Mesothelial cell of epicardium (in vitro differentiated cells): ENCODE results near the gene TEK. TPM values are rescaled to one million over a fixed set of nuclear protein-coding genes. Genes with fewer than 3 reads are reported as not detected.

Experiments
- DNase-seq, 2 experiments: peaks; one replicate each; pipeline ENCODE4 v3.0.0; 2021; ENCODE audit warnings: low spot score in 2 of 2; ENCODE audit not compliant: unreplicated experiment in 2 of 2
- H3K27ac Mint-ChIP-seq: 2 replicates; pipeline ENCODE4 v1.8.0; 2021; ENCODE audit warnings: mixed read lengths
- H3K27me3 Mint-ChIP-seq: 2 replicates; pipeline ENCODE4 v1.8.0; 2021; ENCODE audit warnings: low read depth, mixed read lengths
- H3K36me3 Mint-ChIP-seq: 2 replicates; pipeline ENCODE4 v1.8.0; 2021; ENCODE audit warnings: mixed read lengths
- H3K4me1 Mint-ChIP-seq: 2 replicates; pipeline ENCODE4 v1.8.0; 2021; ENCODE audit warnings: mixed read lengths
- H3K4me3 Mint-ChIP-seq: 2 replicates; pipeline ENCODE4 v1.8.0; 2021; ENCODE audit warnings: mild to moderate bottlenecking, moderate library complexity, mixed read lengths
- H3K9me3 Mint-ChIP-seq: 2 replicates; pipeline ENCODE4 v1.8.0; 2021; ENCODE audit warnings: mixed read lengths
- CTCF ChIP-seq: fragments of 200-600 bp; sonication (generic); IDR thresholded peaks from one replicate; pipeline ENCODE4 v1.5.0; 2021; ENCODE audit warnings: antibody characterized with exemption; ENCODE audit not compliant: unreplicated experiment
- total RNA-seq: library from RNA; stranded (reverse); gene quantifications from 3 replicates; pipeline ENCODE4 v1.2.1, GENCODE V29; 2021

The TEK gene
- total RNA-seq, 1 donor from 2014 or later, result 6.7 TPM

- Mint-ChIP-seq H3K36me3 (no peaks in the 10 kb centered on the region), H3K4me1 (peaks cover 10% of the 10 kb centered on the region)
These were observed 56.0 kb downstream of the TEK start for GRCh38 chr9:27165068-27165467.

DNA sequence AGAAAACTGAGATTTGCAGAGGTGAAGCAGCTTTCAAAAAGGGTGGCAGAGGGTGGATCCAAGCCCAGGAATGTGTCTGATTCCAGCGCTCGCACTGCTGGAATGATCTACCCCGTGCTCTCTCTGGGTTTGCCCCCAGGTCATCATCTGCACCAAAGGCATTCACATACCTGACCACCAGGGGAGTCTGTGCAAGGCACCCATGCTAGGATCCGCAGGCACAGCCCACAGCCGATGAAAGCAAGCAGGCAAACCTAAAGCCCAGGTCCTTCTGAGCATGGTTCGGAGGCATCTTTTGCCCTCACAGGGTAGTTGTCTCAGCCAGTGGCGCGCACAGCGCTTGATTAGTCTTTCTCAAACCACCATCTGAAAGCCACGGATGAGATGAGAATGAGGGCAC, 56.6 kb downstream of the TEK start:
- H3K4me3 Mint-ChIP-seq, result no peak overlapping the region
- H3K27me3 Mint-ChIP-seq, result no peaks in the 10 kb centered on the region
- no peak for DNase-seq
- H3K27ac Mint-ChIP-seq, result no peak overlapping the region
- H3K4me1 Mint-ChIP-seq, result peaks cover 10% of the 10 kb centered on the region
- no peak for TF ChIP-seq CTCF
- H3K9me3 Mint-ChIP-seq, result peaks cover 6% of the 10 kb centered on the region
- no peaks in the 10 kb centered on the region for H3K36me3 Mint-ChIP-seq

More at GRCh38 chr9:27165068-27165467, 56.0 kb downstream of the TEK start:
- no peak for TF ChIP-seq CTCF
- DNase-seq, result no peak
- peak overlapping the region; percentile 26 for H3K27ac Mint-ChIP-seq
- peaks cover 6% of the 10 kb centered on the region for H3K9me3 Mint-ChIP-seq
- no peaks in the 10 kb centered on the region for H3K27me3 Mint-ChIP-seq
- H3K4me3 Mint-ChIP-seq, result no peak overlapping the region

GRCh38 chr9:27168496-27168895, 59.5 kb downstream of the TEK start:
- peaks cover 10% of the 10 kb centered on the region for H3K4me1 Mint-ChIP-seq
- H3K36me3 Mint-ChIP-seq, result no peaks in the 10 kb centered on the region
- no peaks in the 10 kb centered on the region for H3K27me3 Mint-ChIP-seq
- H3K9me3 Mint-ChIP-seq, result peaks cover 6% of the 10 kb centered on the region
- TF ChIP-seq CTCF, result no peak
- H3K4me3 Mint-ChIP-seq, result no peak overlapping the region
- no peak overlapping the region for H3K27ac Mint-ChIP-seq
- no peak for DNase-seq

GRCh38 chr9:27168951-27169350, 59.9 kb downstream of the TEK start:
- Mint-ChIP-seq H3K27ac (no peak overlapping the region), H3K4me3 (no peak overlapping the region), H3K27me3 (no peaks in the 10 kb centered on the region), H3K36me3 (no peaks in the 10 kb centered on the region), H3K4me1 (peaks cover 10% of the 10 kb centered on the region), H3K9me3 (peaks cover 6% of the 10 kb centered on the region)
- TF ChIP-seq CTCF, result no peak
- no peak for DNase-seq

DNA sequence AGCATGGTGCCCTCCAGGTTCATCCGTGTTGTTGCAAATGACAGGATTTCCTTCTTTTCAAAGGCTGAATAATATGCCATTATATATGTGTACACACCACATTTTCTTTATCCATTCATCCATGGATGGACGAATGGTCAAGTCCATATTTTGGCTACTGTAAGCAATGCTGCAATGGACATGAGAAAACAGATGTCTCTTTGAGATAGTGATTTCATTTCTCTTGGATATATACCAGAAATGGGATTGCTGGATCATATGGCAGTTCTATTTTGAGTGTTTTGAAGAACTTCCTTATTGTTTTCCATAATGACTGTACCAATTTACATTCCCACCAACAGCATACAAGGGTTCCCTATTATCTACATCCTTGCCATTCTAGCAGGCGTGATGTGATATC, 67.9 kb downstream of the TEK start:
- Mint-ChIP-seq H3K36me3 (peaks cover 5% of the 10 kb centered on the region), H3K4me1 (no peaks in the 10 kb centered on the region), H3K4me3 (no peak overlapping the region), H3K9me3 (peaks cover 15% of the 10 kb centered on the region), H3K27ac (no peak overlapping the region), H3K27me3 (no peaks in the 10 kb centered on the region)
- no peak for DNase-seq
- no peak for TF ChIP-seq CTCF

GRCh38 chr9:27179245-27179865, 70.3 kb downstream of the TEK start:
- no peak overlapping the region for H3K4me3 Mint-ChIP-seq
- no peak for TF ChIP-seq CTCF
- no peak overlapping the region for H3K27ac Mint-ChIP-seq
- peaks cover 15% of the 10 kb centered on the region for H3K9me3 Mint-ChIP-seq
- H3K36me3 Mint-ChIP-seq, result peaks cover 5% of the 10 kb centered on the region
- H3K27me3 Mint-ChIP-seq, result no peaks in the 10 kb centered on the region
- H3K4me1 Mint-ChIP-seq, result no peaks in the 10 kb centered on the region
- no peak for DNase-seq
